ENCODE measurements around the gene ENHO. TPM values are rescaled to one million over a fixed set of nuclear protein-coding genes. Genes with fewer than 3 reads are reported as not detected.
A peak's percentile ranks its signal among the peaks of the same experiment; 100 is the strongest.

ENHO gene
- total RNA-seq, 1 donor from 2014 or later: 0.59 TPM

DNA sequence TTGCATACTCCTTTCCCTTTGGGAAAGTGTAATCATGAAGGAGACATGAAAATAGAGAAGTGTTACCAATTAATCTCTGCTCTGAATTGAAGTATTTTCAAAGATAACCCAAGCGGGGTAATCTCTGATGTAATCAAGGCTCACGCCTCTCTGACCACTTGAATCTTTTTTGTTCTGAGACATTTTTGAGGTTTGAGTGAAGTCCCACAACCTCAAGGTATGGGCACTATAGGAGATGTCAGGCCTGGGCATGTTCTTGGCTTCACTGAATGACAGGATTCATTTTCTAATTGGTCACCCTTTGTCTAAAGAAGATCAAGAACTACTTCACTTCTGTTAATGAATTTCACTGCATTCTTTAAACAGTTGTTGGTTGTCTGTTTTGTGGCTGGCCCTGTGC, 23.7 kb downstream of the ENHO start:
- Histone ChIP-seq H3K9me3 (no peaks in the 10 kb centered on the region), H3K36me3 (no peaks in the 10 kb centered on the region), H3K4me1 (peaks cover 21% of the 10 kb centered on the region), H3K27ac (no peak overlapping the region), H3K27me3 (ENCODE audit: low read depth) (no peaks in the 10 kb centered on the region), H3K4me3 (no peak overlapping the region)
- intact Hi-C loops (cut with DNase I): no loop called here
- no peak for DNase-seq
- ATAC-seq: no peak
- TF ChIP-seq, protein P1, sequence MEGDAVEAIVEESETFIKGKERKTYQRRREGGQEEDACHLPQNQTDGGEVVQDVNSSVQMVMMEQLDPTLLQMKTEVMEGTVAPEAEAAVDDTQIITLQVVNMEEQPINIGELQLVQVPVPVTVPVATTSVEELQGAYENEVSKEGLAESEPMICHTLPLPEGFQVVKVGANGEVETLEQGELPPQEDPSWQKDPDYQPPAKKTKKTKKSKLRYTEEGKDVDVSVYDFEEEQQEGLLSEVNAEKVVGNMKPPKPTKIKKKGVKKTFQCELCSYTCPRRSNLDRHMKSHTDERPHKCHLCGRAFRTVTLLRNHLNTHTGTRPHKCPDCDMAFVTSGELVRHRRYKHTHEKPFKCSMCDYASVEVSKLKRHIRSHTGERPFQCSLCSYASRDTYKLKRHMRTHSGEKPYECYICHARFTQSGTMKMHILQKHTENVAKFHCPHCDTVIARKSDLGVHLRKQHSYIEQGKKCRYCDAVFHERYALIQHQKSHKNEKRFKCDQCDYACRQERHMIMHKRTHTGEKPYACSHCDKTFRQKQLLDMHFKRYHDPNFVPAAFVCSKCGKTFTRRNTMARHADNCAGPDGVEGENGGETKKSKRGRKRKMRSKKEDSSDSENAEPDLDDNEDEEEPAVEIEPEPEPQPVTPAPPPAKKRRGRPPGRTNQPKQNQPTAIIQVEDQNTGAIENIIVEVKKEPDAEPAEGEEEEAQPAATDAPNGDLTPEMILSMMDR (IDR thresholded peaks at IDR 0.05): no peak

DNA sequence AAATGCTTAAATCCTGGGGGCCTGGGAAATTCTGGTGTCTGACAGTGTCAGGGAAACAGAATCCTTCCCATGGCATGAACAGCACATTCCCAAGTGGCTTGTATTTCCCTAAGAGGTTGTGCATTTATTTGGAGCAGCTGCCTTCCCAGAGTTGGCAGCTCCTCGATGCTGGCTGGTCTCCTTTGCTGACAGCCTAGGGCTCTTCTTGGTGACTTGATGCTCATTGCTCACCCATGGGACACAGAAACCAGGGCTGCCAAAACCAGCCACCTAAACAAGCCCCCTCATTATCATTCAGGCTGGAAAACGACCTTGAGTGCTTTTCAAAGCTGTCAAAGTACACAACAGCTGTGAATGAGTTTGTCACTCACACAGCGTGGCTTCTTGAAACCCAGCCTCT, 24.2 kb downstream of the ENHO start:
- ATAC-seq (no peak), DNase-seq (no peak)
- no peaks in the 10 kb centered on the region for H3K27me3 ChIP-seq (ENCODE audit: low read depth)
- no peak overlapping the region for H3K4me3 ChIP-seq
- no peaks in the 10 kb centered on the region for H3K36me3 ChIP-seq
- intact Hi-C loops (cut with DNase I): no loop called here
- TF ChIP-seq, protein P1 (IDR thresholded peaks at IDR 0.05): no peak
- no peaks in the 10 kb centered on the region for H3K9me3 ChIP-seq
- peaks cover 21% of the 10 kb centered on the region for H3K4me1 ChIP-seq
- no peak overlapping the region for H3K27ac ChIP-seq

DNA sequence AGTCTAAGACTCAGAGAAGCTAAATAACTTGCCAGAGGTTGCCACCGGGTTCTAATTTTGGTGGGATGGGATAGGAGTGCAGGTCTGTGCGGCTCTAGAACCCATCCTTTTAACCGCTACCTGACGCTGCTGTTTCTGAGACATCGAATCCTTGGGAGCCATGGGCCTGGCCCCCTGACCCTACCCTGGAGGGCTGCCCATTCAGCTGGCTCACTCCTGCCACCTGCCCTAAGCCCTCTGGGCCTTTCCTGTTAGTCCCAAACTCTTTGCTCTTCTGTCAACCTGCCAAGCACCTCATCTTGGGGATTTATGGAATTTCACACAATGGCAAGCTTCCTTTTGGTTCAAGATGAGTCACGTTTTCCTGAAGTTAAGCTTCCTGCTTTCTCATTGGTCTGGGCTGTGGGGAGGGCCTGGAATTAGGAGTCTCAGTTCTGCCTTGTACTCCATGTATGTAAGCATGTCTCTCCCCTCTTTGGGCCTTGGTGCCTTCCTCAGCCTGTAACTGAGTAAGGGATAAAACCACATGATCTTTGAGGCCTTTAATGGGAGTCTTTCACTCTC, 26.6 kb downstream of the ENHO start:
- Histone ChIP-seq H3K9me3 (no peaks in the 10 kb centered on the region), H3K4me1 (peaks cover 5% of the 10 kb centered on the region), H3K36me3 (no peaks in the 10 kb centered on the region), H3K4me3 (no peak overlapping the region), H3K27ac (no peak overlapping the region), H3K27me3 (ENCODE audit: low read depth) (no peaks in the 10 kb centered on the region)
- TF ChIP-seq, protein P1 (IDR thresholded peaks at IDR 0.05): no peak
- intact Hi-C loops (cut with DNase I): no loop called here
- DNase-seq: no peak
- ATAC-seq: no peak

DNA sequence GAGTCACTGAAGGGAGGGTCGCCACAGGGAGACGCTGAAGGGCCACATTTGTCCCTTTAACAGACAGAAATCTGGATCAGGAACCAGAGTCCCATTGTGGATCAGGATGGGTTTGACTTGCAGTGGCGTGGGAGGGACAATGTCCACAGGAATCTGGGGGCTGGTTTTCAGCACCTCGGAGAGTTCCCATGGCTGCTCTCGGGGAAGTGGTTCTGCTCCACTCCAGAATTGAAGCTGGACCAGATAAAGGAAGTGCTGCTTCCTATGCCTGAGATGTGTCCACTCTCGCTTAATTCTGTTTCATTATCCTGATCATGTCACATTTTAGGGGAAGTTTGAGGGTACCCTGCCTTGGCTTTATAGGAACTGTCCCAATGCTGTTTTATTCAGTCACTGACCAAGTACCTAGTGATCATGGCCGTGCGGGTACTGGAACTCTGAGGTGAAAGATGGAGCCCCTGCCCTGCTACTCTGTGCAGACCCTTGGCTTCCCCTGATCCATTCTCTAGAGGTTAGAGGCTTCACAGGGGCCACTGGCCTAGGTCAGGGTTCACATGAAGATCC, 28.7 kb downstream of the ENHO start:
- Histone ChIP-seq H3K9me3 (no peaks in the 10 kb centered on the region), H3K36me3 (no peaks in the 10 kb centered on the region), H3K27me3 (ENCODE audit: low read depth) (no peaks in the 10 kb centered on the region), H3K4me1 (no peaks in the 10 kb centered on the region), H3K27ac (no peak overlapping the region), H3K4me3 (no peak overlapping the region)
- TF ChIP-seq, protein P1 (IDR thresholded peaks at IDR 0.05): no peak
- ATAC-seq (peak; percentile 48 to 72), DNase-seq (no peak)
- intact Hi-C loops (cut with DNase I): no loop called here

DNA sequence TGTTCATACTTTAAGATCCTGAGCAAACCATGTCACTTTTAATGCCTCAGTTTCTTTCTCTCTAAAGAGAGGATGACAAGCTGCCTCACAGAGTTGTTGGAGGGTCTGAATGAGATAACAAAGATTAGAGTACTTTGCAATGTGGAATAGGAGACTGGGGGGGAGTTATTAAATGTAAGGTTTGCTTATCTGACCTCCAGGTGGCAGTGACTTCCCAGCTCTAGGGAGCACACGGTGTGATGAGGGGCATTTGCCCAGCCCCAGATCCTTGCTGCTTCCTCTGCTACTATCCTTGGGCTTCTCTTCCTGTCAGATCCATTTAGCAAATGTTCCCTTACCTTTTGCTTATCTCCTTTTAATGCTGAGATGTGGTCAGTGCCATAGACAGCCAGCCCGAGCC, 30.7 kb downstream of the ENHO start:
- no peaks in the 10 kb centered on the region for H3K36me3 ChIP-seq
- no peaks in the 10 kb centered on the region for H3K9me3 ChIP-seq
- H3K4me3 ChIP-seq: no peak overlapping the region
- H3K27ac ChIP-seq: no peak overlapping the region
- H3K27me3 ChIP-seq (ENCODE audit: low read depth): no peaks in the 10 kb centered on the region
- intact Hi-C loops (cut with DNase I): no loop called here
- DNase-seq (no peak), ATAC-seq (no peak)
- TF ChIP-seq, protein P1 (IDR thresholded peaks at IDR 0.05): no peak
- H3K4me1 ChIP-seq: no peaks in the 10 kb centered on the region
